Omental fat pad (tissue), 4 donors: ENCODE measurements around the gene RPA1. TPM values are rescaled to one million over a fixed set of nuclear protein-coding genes. Genes with fewer than 3 reads are reported as not detected.

Experiments used
- ATAC-seq: fragments of 150-250 bp; one replicate; pipeline ENCODE4 v1.9.1; 2016; ENCODE audit warnings: mild to moderate bottlenecking, moderate library complexity; ENCODE audit not compliant: low FRiP score
- DNase-seq: peaks from one replicate; pipeline ENCODE4 v3.0.0-alpha.2; 2019; ENCODE audit warnings: low spot score
- CTCF ChIP-seq, 3 donors: fragments of 450-650 bp; IDR thresholded peaks; one replicate each; pipeline ENCODE4 v1.5.1; 2016 to 2017; ENCODE audit warnings: antibody characterized with exemption in 3 of 3, mild to moderate bottlenecking in 3 of 3, moderate library complexity in 2 of 3
- total RNA-seq, 4 donors: library from RNA; depleted of rRNA; stranded (reverse); fragments of >200 nt; gene quantifications; one replicate each; pipeline ENCODE4 v1.1.0, GENCODE V29; 2016

RPA1 gene
- total RNA-seq, 4 donors from 2014 or later = 22.8 to 31.4 (median 24.1) TPM

GRCh38 chr17:1898872-1899271 lies 69.1 kb downstream of the RPA1 start:
- no peak for TF ChIP-seq CTCF (IDR thresholded peaks at IDR 0.05)
- DNase-seq (no peak), ATAC-seq (no peak)

DNA sequence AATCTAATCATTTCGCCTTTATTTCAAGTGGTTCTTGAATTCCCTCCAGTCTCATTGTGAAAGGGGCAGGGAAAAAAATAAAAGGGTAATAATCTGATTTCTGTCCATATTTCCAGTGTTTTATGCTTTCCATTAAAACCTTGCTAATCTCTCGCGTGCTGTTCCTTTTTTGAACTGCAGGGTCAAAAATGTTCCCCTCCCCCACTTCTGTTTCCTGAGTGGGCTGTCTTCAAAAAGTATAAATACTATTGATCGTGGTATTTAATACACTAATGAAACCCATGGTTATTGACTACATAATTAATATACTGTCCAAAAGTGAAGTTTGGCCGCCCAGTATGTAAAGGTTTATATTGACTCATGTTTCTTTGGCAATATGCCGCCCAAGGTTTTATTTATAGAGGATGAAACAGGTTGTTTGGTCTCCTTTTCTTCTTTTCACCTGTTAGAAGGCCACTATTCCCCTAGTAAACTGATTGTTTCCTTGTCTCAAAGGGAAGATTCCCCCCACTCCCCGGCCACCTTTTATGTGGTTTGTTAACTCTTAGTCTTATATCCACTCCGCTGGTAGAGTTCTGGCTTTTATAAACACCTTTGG lies 69.7 kb downstream of the RPA1 start:
- DNase-seq = no peak
- TF ChIP-seq CTCF (IDR thresholded peaks at IDR 0.05) = no peak
- no peak for ATAC-seq

DNA sequence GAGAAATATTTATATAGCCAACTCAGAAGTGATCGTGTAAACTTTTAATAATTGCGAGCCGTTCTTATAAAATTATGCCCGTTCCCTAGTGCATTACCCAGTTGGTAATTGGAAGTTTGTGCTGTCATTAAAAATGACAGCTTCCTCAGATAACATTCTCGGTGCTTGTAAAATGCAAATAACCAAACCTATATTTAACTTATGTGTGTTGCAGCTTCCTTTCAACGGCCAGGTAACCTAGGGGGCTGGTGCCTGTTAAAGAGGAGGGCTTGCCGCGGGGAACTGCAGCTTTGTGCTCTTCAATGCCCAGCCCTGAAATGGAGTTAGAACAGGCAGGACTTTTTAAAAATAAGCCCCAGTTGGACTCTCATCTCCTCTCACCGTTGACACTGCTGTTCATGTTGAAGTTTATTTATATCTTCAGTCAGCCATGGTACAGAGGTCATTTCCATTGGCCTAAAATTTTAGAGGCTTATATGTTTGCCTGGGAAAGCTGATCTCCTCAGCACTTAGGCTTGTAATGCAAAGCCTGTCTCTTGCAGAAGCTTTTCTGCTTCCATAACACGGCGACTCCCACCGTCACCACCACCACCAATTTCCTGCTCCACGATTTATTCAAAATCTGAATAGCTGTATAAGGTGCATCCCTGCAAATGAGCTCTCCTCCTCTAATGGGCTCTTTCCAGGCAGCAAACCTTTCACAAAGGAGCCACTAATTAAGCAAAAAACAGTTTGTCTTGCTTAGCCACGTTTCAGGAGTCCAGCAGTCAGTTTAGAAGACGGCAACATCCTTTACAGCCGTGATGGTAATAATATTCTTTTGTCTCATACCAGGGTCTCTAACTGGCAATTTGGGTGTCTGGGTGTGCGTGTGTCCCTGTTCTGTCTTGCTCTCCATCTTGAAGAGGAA lies 74.7 kb downstream of the RPA1 start:
- ATAC-seq = no peak
- no peak for TF ChIP-seq CTCF (IDR thresholded peaks at IDR 0.05)
- DNase-seq = no peak

DNA sequence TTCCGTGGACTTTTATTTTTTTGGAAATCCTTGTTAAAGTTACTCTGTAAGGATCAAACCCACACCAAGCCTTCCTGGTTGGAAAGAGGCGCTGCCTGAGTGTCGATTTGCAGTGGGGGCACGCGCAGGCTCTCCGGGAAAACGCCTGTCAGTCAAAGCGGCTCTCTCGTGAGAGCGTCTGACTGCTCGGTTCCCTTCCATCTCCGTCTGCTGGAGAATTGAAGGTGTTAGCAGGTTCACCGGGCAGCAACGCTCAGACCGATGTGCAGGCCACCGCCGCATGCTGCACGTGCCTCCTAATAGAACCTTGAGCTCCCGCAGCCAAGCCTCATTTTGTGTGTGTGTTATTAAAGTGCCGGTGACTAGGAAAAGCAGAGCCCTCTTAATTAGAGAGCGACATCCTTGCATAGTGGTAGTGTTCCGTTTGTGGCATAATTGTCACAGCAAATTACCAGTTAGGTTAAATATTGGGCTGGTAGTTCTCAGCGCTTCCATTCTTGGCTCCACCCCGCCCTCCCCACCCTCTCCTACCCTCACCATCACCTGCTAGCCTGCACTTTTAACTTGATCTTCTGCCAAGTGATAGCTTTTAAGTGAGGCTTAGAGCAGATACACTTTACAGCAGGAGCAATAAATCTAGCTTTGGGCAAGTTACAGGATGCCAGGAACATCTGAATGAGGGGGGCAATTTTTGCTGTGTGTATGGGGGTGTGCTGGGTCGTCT lies 75.5 kb downstream of the RPA1 start:
- DNase-seq (no peak), ATAC-seq (no peak)
- TF ChIP-seq CTCF (IDR thresholded peaks at IDR 0.05) = no peak

DNA sequence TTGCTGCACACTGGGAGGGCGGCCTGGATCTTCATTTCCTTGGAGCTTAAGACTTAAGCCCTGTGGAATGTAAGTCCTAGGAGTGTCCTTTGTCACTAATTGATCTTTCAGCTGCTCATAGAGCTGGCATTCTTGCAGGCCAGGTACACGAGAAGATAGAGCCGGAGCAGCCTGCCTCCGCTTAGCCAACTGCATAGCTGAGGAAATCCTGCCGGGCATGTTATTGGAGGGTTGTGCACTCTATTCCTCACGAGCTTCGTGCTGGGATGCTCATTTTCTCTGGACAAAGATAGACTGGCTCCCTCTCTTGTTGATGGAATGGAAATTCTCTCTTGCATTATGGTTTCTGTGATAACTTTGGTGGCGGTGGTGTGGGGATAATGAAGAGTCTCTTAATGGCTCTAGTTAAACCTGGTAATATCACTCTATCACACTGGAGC lies 76.9 kb downstream of the RPA1 start:
- ATAC-seq (no peak), DNase-seq (no peak)
- no peak for TF ChIP-seq CTCF (IDR thresholded peaks at IDR 0.05)

- no peak for DNase-seq
- ATAC-seq = no peak
- TF ChIP-seq CTCF (IDR thresholded peaks at IDR 0.05) = no peak
Observed at GRCh38 chr17:1907216-1907631, 77.4 kb downstream of the RPA1 start.
